ENCODE measurements around the gene WASF2. TPM values are rescaled to one million over a fixed set of nuclear protein-coding genes. Genes with fewer than 3 reads are reported as not detected.
A peak's percentile ranks its signal among the peaks of the same experiment; 100 is the strongest.

Gene WASF2
- total RNA-seq, 4 donors from 2014 or later, result 53.8 to 76.6 (median 70.3) TPM

DNA sequence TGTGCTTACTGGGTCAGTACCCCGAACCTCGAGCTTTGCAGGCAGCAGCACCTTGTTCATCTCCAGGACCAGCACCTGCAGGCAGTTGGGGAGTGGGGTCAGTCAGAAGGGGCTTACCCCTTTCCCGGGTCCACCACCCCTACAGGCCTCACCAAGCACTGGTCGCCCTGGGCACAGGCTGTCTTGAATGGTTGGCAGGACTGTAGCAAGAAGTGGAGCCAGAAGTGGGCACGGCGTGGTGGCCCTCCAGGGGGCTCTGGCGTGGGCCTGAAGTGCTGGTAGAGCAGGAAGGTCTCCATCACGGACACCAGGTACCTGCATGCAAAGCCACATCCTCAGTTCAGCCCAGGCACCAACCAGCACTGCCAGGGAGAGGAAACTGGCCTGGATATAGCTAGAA lies 128.4 kb downstream of the WASF2 start:
- H3K4me3 ChIP-seq (ENCODE audit: low read depth, poor library complexity, severe bottlenecking), result no peak overlapping the region
- TF ChIP-seq, protein P1, sequence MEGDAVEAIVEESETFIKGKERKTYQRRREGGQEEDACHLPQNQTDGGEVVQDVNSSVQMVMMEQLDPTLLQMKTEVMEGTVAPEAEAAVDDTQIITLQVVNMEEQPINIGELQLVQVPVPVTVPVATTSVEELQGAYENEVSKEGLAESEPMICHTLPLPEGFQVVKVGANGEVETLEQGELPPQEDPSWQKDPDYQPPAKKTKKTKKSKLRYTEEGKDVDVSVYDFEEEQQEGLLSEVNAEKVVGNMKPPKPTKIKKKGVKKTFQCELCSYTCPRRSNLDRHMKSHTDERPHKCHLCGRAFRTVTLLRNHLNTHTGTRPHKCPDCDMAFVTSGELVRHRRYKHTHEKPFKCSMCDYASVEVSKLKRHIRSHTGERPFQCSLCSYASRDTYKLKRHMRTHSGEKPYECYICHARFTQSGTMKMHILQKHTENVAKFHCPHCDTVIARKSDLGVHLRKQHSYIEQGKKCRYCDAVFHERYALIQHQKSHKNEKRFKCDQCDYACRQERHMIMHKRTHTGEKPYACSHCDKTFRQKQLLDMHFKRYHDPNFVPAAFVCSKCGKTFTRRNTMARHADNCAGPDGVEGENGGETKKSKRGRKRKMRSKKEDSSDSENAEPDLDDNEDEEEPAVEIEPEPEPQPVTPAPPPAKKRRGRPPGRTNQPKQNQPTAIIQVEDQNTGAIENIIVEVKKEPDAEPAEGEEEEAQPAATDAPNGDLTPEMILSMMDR (IDR thresholded peaks at IDR 0.05), result no peak
- TF ChIP-seq POLR2A (IDR thresholded peaks at IDR 0.05), result no peak
- intact Hi-C loops (cut with DNase I; ENCODE audit: low total_unique reads), result no loop called here
- 87 to 94% methylated on average over 3 to 6 of the region's 8 CpGs for WGBS, 2 donors
- no peak for DNase-seq (ENCODE audit: low spot score in 2 of 2)

DNA sequence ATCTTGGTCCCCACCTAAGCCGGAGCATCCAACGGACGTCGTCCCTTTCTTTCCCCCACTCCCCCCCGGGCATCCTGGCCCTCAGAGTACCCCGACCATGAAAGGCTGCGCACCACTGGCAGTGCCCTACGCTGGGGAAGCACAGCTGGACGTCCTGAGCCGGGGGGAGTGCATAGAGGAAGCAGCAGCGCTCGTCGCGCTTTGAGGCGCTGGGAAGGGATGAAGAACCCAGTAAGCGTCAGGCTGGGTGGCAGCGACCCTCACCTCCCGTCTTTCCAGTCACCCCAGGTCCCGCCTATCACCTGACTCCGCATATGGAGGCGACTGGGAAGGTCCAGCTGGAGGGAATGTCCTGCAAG lies 128.9 kb downstream of the WASF2 start:
- 90 to 91% methylated on average over 21 of the region's 21 CpGs for WGBS, 2 donors
- DNase-seq (ENCODE audit: low spot score in 2 of 2), result no peak
- H3K4me3 ChIP-seq (ENCODE audit: low read depth, poor library complexity, severe bottlenecking), result no peak overlapping the region
- intact Hi-C loops (cut with DNase I; ENCODE audit: low total_unique reads), result no loop called here
- TF ChIP-seq POLR2A (IDR thresholded peaks at IDR 0.05), result no peak

DNA sequence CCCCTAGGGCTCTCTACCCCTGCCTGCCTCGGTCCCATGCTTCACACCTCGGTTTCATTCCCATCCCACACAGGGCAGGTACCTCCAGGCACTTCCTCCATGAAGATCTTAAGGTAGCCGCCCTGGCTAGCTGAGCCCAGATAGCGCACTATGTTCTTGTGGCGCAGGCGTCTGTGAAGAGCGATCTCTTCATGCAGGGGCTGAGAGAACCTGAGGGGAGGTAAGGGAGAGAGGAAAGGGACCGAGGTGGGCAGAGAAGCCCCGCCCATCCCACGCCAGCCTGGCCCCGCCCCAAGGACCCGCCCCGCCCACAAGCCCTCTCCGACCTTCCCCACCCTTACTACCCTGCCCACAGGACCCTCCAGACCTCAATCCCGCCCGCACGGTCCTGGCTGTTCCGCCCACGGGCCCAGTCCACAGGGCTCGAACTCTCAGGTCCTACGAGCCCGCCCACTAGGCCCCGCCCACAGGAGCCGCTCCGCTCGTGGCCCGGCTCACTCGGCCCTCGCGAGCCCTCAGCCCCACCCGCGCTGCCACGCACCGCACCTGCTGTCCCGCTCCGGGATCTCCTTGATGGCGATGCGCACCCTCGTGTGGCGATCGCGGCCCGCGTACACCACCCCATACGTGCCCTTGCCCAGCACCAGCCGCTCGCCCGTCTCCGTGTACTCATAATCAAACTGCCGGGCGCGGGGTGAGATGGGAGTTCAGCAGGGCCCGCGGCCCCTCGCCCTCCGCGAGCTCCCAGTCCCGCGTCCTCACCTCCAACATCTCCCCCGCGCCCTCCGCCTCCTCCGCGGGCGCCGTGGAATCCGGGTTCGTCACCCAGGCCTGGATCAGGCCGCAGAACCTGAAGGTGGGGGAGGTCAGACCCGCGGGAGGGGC lies 129.6 kb downstream of the WASF2 start:
- intact Hi-C loops (cut with DNase I; ENCODE audit: low total_unique reads), result no loop called here
- H3K4me3 ChIP-seq (ENCODE audit: low read depth, poor library complexity, severe bottlenecking), result no peak overlapping the region
- TF ChIP-seq, protein P1 (IDR thresholded peaks at IDR 0.05), result no peak
- TF ChIP-seq POLR2A (IDR thresholded peaks at IDR 0.05), result no peak
- 68 to 79% methylated on average over 70 to 71 of the region's 71 CpGs for WGBS, 2 donors
- DNase-seq (ENCODE audit: low spot score in 2 of 2), result no peak

DNA sequence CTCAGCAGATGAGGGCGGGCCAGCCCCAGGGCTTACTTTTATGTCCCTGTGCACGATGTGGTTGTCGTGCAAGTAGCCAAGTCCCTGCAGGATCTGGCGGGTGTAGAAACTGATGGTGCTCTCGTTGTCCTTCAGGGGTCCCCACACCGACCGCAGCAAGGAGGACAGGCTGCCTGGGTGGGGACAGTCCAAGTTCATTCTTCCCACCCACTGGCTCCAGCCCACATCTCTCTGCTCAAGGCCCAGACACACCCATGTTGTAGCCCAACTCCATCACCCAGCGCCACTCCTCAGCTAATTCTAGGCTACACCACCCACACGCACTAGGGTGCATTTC lies 130.2 kb downstream of the WASF2 start:
- TF ChIP-seq, protein P1 (IDR thresholded peaks at IDR 0.05), result no peak
- no peak for TF ChIP-seq POLR2A (IDR thresholded peaks at IDR 0.05)
- intact Hi-C loops (cut with DNase I; ENCODE audit: low total_unique reads), result no loop called here
- peak in 1 of 2 donors; percentile 83 for DNase-seq (ENCODE audit: low spot score in 2 of 2)
- H3K4me3 ChIP-seq (ENCODE audit: low read depth, poor library complexity, severe bottlenecking), result no peak overlapping the region
- WGBS, 2 donors, result 52 to 67% methylated on average over 9 of the region's 9 CpGs

DNA sequence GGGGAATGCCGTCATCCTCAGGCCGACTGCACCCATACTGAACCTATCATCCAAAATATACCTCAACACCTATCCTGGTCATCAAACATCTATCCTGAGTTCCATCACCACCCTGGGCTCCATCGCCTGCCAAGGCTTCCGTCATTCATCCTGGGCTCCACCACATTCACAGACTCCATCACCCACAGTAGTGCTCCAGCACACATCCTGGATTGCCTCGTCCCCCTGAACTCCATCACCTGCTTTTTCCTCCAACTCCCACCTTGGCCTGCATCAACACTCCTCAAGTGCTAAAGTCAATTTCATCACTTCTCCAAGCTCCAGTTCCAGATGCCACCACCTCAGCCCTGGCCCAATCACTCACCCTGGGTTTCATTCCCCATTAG lies 131.0 kb downstream of the WASF2 start:
- WGBS, 2 donors, result 90 to 92% methylated on average over 5 of the region's 5 CpGs
- intact Hi-C loops (cut with DNase I; ENCODE audit: low total_unique reads), result no loop called here

More for the DNA sequence above, 131.0 kb downstream of the WASF2 start:
- TF ChIP-seq, protein P1 (IDR thresholded peaks at IDR 0.05), result no peak
- TF ChIP-seq POLR2A (IDR thresholded peaks at IDR 0.05), result no peak
- no peak for DNase-seq (ENCODE audit: low spot score in 2 of 2)
- no peak overlapping the region for H3K4me3 ChIP-seq (ENCODE audit: low read depth, poor library complexity, severe bottlenecking)
